Middle frontal gyrus (tissue), 1 donor: Measurements from ENCODE around the gene MGMT.

ENCODE experiments used
- DNase-seq: peaks from one replicate; pipeline ENCODE4 v3.0.0-alpha.2; 2015; ENCODE audit warnings: low spot score; ENCODE audit errors: extremely low spot score

Gene MGMT

GRCh38 chr10:129706523-129706922 is 239.5 kb downstream of the MGMT start:
- DNase-seq = no peak

- no peak for DNase-seq
Observed at GRCh38 chr10:129707406-129708388, 240.7 kb downstream of the MGMT start.

GRCh38 chr10:129709101-129709500 is 242.1 kb downstream of the MGMT start:
- no peak for DNase-seq

- no peak for DNase-seq
Observed at GRCh38 chr10:129709627-129710509, 242.8 kb downstream of the MGMT start.

GRCh38 chr10:129710510-129710847 is 243.4 kb downstream of the MGMT start:
- no peak for DNase-seq

GRCh38 chr10:129711291-129711690 is 244.2 kb downstream of the MGMT start:
- DNase-seq = no peak

- no peak for DNase-seq
Observed at GRCh38 chr10:129712000-129712399, 245.0 kb downstream of the MGMT start.

- no peak for DNase-seq
Observed at GRCh38 chr10:129713659-129714265, 246.7 kb downstream of the MGMT start.

GRCh38 chr10:129715805-129716204 is 248.8 kb downstream of the MGMT start:
- no peak for DNase-seq

- DNase-seq = no peak
Observed at GRCh38 chr10:129716211-129716681, 249.2 kb downstream of the MGMT start.

GRCh38 chr10:129716881-129717280 is 249.8 kb downstream of the MGMT start:
- no peak for DNase-seq

GRCh38 chr10:129717816-129718547 is 250.9 kb downstream of the MGMT start:
- no peak for DNase-seq

- DNase-seq = no peak
Observed at GRCh38 chr10:129718548-129719414, 251.7 kb downstream of the MGMT start.

- DNase-seq = no peak
Observed at GRCh38 chr10:129719415-129719739, 252.3 kb downstream of the MGMT start.

GRCh38 chr10:129719889-129720590 is 253.0 kb downstream of the MGMT start:
- no peak for DNase-seq

- no peak for DNase-seq
Observed at GRCh38 chr10:129725011-129725410, 258.0 kb downstream of the MGMT start.

GRCh38 chr10:129725482-129725881 is 258.4 kb downstream of the MGMT start:
- no peak for DNase-seq

- no peak for DNase-seq
Observed at GRCh38 chr10:129725890-129726631, 259.0 kb downstream of the MGMT start.

GRCh38 chr10:129727071-129727470 is 260.0 kb downstream of the MGMT start:
- DNase-seq = no peak
